DND-41 (cell line): ENCODE results near the gene TLR5.

Source experiments
- ATAC-seq: fragments of 200-7000 bp; cut with Tn5 transposase; 3 replicates; pipeline ENCODE4 v1.9.1; 2021; ENCODE audit warnings: low read depth; ENCODE audit not compliant: insufficient read depth
- DNase-seq: peaks from one replicate; pipeline ENCODE4 v3.0.0-alpha.2; 2020
- H2AFZ ChIP-seq: 2 replicates; pipeline ENCODE4 v1.6.0; 2012; ENCODE audit warnings: low read depth, low read length
- H3K27ac ChIP-seq: 2 replicates; pipeline ENCODE4 v1.5.1; 2012; ENCODE audit warnings: low read length, inconsistent platforms
- H3K27me3 ChIP-seq: fragments of 200-600 bp; sonication (generic); 2 replicates; pipeline ENCODE4 v1.6.0; 2012; ENCODE audit warnings: low read length, mild to moderate bottlenecking, inconsistent platforms; ENCODE audit not compliant: insufficient read depth, poor library complexity
- H3K36me3 ChIP-seq: 2 replicates; pipeline ENCODE4 v1.5.1; 2012; ENCODE audit warnings: low read length, inconsistent platforms; ENCODE audit not compliant: insufficient read depth
- H3K4me1 ChIP-seq: 2 replicates; pipeline ENCODE4 v1.5.1; 2012; ENCODE audit warnings: mild to moderate bottlenecking, low read length; ENCODE audit not compliant: insufficient read depth
- H3K4me2 ChIP-seq: 2 replicates; pipeline ENCODE4 v1.6.0; 2012; ENCODE audit warnings: mild to moderate bottlenecking, moderate library complexity, low read length, inconsistent platforms; ENCODE audit not compliant: insufficient read depth
- H3K4me3 ChIP-seq, 2 experiments: fragments of 200-600 bp in 1 of 2; shearing (Covaris generic) in 1 of 2; 2 replicates each; pipeline ENCODE4 v1.5.1; 2012 to 2016; ENCODE audit warnings: inconsistent platforms in 2 of 2, low read length in 2 of 2, mild to moderate bottlenecking in 2 of 2, low read depth in 1 of 2, moderate library complexity in 1 of 2
- H3K79me2 ChIP-seq: 2 replicates; pipeline ENCODE4 v1.6.0; 2012; ENCODE audit warnings: low read length, inconsistent platforms; ENCODE audit not compliant: insufficient read depth
- H3K9ac ChIP-seq: 2 replicates; pipeline ENCODE4 v1.6.0; 2012; ENCODE audit warnings: low read depth, mild to moderate bottlenecking, inconsistent platforms, low read length, moderate library complexity
- H3K9me3 ChIP-seq: 2 replicates; pipeline ENCODE4 v1.5.1; 2012; ENCODE audit warnings: low read length, moderate library complexity, mild to moderate bottlenecking, inconsistent platforms; ENCODE audit not compliant: insufficient read depth, severe bottlenecking
- H4K20me1 ChIP-seq: 2 replicates; pipeline ENCODE4 v1.6.0; 2012; ENCODE audit warnings: low read length; ENCODE audit not compliant: insufficient read depth
- CTCF ChIP-seq: IDR thresholded peaks from 2 replicates; pipeline ENCODE4 v1.5.1; 2012; ENCODE audit warnings: borderline replicate concordance, low read length, moderate library complexity, mild to moderate bottlenecking; ENCODE audit not compliant: poor library complexity, severe bottlenecking; ENCODE audit errors: extremely low read depth
- EZH2 ChIP-seq: IDR thresholded peaks from 3 replicates; pipeline ENCODE4 v1.6.1; 2012; ENCODE audit warnings: borderline replicate concordance, low read depth, mild to moderate bottlenecking, moderate library complexity, low read length, inconsistent platforms; ENCODE audit not compliant: severe bottlenecking

Gene TLR5

GRCh38 chr1:223102797-223103533 is 40.1 kb downstream of the TLR5 start:
- Histone ChIP-seq H3K4me1 (peaks cover 4% of the 10 kb centered on the region), H3K27me3 (no peaks in the 10 kb centered on the region), H3K9ac (no peak overlapping the region), H3K9me3 (no peaks in the 10 kb centered on the region), H3K27ac (no peak overlapping the region), H3K4me3 (no peak overlapping the region), H2AFZ (no peak overlapping the region), H4K20me1 (no peaks in the 10 kb centered on the region), H3K79me2 (no peaks in the 10 kb centered on the region), H3K36me3 (no peaks in the 10 kb centered on the region), H3K4me2 (no peak overlapping the region)
- ATAC-seq, result no peak
- DNase-seq, result no peak
- TF ChIP-seq CTCF (no peak), EZH2 (no peak)

GRCh38 chr1:223097713-223098112 is 45.3 kb downstream of the TLR5 start:
- Histone ChIP-seq H3K9ac (no peak overlapping the region), H3K27ac (no peak overlapping the region), H3K36me3 (no peaks in the 10 kb centered on the region), H3K4me2 (no peak overlapping the region), H3K4me3 (no peak overlapping the region), H3K9me3 (no peaks in the 10 kb centered on the region), H3K4me1 (no peaks in the 10 kb centered on the region), H3K27me3 (no peaks in the 10 kb centered on the region), H4K20me1 (no peaks in the 10 kb centered on the region), H2AFZ (no peak overlapping the region), H3K79me2 (no peaks in the 10 kb centered on the region)
- ATAC-seq (no peak), DNase-seq (no peak)
- TF ChIP-seq EZH2, result no peak
- TF ChIP-seq CTCF, result no peak

- Histone ChIP-seq H3K36me3 (no peaks in the 10 kb centered on the region), H3K9ac (no peak overlapping the region), H4K20me1 (no peaks in the 10 kb centered on the region), H3K4me3 (no peak overlapping the region), H3K9me3 (no peaks in the 10 kb centered on the region), H3K27ac (no peak overlapping the region), H3K27me3 (no peaks in the 10 kb centered on the region), H2AFZ (no peak overlapping the region), H3K4me2 (no peak overlapping the region), H3K4me1 (no peaks in the 10 kb centered on the region), H3K79me2 (no peaks in the 10 kb centered on the region)
- DNase-seq (no peak), ATAC-seq (no peak)
- TF ChIP-seq CTCF (no peak), EZH2 (no peak)
Measured at GRCh38 chr1:223095870-223096269, 47.2 kb downstream of the TLR5 start.
